Measurements from ENCODE around the gene CTNNA3.

GRCh38 chr10:67668448-67668847 is 27.5 kb downstream of the CTNNA3 start:
- no peak for TF ChIP-seq POLR2A (IDR thresholded peaks at IDR 0.05)
- no peak for TF ChIP-seq CTCF (IDR thresholded peaks at IDR 0.05)
- no peak for TF ChIP-seq POLR2AphosphoS5 (IDR thresholded peaks at IDR 0.05)
- TF ChIP-seq EP300 (IDR thresholded peaks at IDR 0.05) = no peak
